GM10266 (cell line): ENCODE data around the gene IFIT1B.
"Not testable (repeated sequence)": the region's sequence is repeated elsewhere in the genome, so short reads cannot be mapped to it uniquely, and the experiment has no call there.

Source experiments
- DNase-seq: peaks from one replicate; pipeline ENCODE4 v3.0.0; 2012; ENCODE audit errors: extremely low spot score
- TF ChIP-seq, protein P1 (sequence below): IDR thresholded peaks from 2 replicates; pipeline ENCODE4 v1.5.1; 2012; ENCODE audit warnings: mild to moderate bottlenecking, low read depth; ENCODE audit not compliant: control insufficient read depth, insufficient read depth; ENCODE audit errors: missing control alignments

Gene IFIT1B, protein sequence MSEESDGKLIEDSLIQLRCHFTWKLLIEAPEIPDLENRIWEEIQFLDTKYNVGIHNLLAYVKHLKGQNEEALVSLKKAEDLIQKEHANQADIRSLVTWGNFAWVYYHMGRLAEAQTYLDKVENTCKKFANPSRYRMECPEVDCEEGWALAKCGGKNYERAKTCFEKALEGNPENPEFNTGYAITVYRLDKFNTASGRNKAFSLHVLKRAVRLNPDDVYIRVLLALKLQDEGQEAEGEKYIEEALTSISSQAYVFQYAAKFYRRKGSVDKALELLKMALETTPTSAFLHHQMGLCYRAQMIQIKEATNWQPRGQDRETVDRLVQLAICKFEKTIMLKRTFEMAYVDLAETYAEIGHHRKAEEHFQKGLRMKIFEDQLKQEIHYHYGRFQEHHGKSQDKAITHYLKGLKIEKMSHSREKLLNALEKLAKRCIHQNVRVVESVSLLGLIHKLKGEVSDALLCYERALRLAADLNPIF

DNA sequence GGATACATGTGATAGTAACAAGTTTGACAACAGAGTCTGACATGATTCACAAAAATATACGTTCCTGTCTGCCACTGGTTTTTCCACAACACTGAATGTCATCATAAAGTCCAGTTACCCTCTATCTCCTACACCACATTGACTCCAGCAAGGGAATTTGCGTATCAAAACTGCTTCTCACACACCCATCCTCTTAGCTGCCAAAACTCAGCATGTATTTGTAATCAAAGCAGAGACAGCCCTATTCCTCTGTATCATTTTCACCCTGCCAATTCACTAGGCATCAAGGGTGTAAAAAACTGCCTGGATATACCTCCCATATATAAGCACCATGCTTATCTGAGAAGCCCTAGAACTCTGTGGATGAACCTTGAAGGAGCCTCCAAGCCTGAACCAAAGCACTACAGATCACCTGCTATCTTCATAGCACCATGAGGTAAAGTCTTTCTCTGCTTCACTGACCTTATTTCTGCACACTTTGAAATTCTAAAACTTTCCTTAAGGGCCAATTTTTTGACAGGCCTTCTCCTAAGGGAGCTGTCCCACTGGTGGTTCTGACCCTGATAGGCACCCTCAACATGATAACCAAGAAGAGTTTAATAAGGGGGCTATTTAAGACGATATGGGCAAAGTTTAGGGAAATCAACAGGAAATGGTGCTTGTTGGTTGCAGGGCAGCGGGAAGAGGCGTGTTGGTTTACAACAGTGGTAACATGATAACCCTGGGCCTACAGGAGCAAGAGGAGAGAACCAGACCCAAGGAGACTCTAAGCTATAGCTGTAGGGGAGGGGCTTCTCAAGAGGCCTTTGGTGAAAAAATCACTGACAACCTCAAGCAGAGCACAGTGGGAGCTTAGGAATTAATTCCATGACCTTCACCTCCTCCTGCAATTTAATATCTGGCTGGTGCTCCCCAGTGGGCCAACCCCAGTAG lies at the start of gene IFIT1B:
Gene IFIT1B, plus strand, starts transcription at position 352 of the 933 bp plus-strand sequence. Its CDS starts 80 bp downstream, at position 432.
- TF ChIP-seq, protein P1, sequence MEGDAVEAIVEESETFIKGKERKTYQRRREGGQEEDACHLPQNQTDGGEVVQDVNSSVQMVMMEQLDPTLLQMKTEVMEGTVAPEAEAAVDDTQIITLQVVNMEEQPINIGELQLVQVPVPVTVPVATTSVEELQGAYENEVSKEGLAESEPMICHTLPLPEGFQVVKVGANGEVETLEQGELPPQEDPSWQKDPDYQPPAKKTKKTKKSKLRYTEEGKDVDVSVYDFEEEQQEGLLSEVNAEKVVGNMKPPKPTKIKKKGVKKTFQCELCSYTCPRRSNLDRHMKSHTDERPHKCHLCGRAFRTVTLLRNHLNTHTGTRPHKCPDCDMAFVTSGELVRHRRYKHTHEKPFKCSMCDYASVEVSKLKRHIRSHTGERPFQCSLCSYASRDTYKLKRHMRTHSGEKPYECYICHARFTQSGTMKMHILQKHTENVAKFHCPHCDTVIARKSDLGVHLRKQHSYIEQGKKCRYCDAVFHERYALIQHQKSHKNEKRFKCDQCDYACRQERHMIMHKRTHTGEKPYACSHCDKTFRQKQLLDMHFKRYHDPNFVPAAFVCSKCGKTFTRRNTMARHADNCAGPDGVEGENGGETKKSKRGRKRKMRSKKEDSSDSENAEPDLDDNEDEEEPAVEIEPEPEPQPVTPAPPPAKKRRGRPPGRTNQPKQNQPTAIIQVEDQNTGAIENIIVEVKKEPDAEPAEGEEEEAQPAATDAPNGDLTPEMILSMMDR, result no peak

GRCh38 chr10:89329151-89329550 lies 48.7 kb upstream of the IFIT1B start:
- DNase-seq, result no peak

More for the DNA sequence above, at the start of gene IFIT1B:
- no peak for DNase-seq

DNA sequence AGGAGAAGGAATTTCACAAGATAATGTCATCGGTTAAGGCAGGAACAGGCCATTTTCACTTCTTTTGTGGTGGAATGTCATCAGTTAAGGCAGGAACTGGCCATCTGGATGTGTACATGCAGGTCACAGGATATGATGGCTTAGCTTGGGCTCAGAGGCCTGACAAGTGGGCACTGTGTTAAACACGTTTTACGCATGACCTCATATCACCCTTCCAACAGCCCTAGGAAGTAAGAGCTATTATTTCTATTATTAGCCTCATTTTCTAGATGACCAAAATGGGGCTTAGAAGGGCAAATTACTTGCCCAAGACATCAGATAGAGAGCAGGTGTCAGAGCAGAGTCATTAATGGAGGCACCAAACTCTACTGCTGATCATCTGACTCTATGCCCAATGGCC lies 47.8 kb upstream of the IFIT1B start:
- not testable (repeated sequence) for DNase-seq

More at GRCh38 chr10:89329151-89329550, 48.7 kb upstream of the IFIT1B start:
- TF ChIP-seq, protein P1, result no peak

DNA sequence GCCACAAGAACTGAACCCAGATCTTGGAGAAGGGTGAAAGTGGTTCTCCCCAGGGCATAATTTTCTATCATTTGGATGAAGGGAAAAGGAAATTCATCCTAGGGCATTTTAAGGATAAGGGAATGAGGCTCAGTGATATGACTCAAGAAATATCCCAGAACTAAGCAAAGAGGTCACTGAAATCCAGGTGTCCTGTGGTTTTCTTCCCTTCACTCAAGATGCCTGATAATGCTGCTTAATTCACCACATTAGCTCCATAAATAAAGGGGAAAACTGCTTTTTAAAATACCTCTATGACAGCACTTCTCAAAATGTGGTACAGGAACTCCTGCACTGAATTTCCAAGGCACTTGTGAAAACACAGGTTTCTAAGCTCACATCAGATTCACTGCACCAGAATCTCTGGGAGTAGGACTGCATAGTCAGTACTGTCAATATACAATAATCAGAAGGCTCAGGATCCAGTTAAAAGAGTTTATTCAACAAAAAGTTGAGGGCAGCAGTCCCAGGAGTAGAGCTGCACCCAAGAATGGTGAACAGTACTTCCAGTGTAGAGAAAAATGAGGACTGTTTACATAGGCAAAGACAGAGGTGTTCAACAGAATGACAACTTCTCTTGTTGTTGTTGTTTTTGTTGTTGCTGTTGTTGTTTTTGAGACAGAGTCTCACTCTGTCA lies 47.2 kb upstream of the IFIT1B start:
- DNase-seq, result no peak
- TF ChIP-seq, protein P1, result no peak

DNA sequence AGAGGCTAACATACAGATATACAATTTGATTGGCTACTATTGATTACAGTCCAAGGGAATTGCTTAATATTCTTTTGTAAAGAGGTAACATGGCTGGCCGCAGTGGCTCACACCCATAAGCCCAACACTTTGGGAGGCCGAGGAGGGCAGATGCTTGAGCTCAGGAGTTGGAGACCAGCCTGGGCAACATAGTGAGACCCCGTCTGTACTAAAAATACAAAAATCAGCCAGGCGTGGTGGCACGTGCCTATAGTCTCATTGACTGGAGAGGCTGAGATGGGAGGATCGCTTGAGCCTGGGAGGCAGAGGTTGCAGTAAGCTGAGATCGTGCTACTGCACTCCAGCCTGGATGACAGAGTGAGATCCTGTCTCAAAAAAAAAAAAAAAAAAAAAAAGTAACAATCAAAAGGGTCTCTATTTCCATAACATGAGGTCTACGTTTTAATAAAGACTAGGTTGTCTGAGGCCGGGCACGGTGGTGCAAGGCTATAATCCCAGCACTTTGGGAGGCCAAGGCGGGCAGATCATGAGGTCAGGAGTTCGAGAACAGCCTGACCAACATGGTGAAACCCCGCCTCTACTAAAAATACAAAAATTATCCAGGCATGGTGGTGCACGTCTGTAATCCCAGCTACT lies 46.3 kb upstream of the IFIT1B start:
- DNase-seq, result not testable (repeated sequence)

DNA sequence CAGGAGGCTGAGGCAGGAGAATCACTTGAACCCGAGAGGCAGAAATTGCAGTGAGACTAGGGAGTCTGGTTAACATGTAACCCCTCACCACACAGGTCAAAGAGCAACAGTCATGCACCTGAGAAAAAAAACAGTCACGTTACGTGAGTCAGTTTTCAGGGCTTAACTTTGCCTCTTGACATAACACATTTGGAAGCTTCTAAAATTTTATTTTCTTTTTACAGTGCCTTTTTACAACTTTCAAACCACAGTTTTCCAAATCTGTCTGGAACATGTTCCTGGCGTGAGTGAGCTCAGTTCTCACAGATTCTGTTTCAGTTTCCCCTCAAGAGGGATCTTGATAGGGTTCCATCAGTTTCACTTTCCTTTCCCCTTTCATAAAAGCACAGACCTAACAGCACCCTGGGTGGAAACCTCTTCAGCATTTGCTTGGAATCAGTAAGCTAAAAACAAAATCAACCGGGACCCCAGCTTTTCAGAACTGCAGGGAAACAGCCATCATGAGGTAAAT lies 45.7 kb upstream of the IFIT1B start:
- peak; percentile 61 for DNase-seq
- TF ChIP-seq, protein P1, result no peak

DNA sequence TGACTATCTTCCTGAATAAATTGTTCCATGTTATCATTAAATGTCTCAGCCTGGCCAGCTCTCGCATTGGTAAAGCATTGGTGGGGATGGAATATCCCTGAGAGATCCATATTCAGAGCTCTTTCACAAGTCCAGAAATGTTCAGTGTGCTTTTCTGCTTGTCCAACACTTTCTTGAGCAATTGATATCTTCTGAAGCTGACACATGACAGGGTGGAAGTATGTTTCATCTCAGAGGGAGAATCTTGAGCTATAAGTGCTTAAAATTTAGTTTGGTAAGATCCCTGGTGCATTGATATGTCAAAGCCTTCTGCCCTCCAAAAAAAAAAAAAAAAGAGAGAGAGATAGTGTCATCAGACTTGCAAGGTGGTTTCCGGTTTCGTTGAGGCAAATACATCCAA lies 42.6 kb upstream of the IFIT1B start:
- TF ChIP-seq, protein P1, result no peak
- no peak for DNase-seq
